ENCODE data around the gene IGFL1. TPM values are rescaled to one million over a fixed set of nuclear protein-coding genes. Genes with fewer than 3 reads are reported as not detected.
"Not testable (repeated sequence)": the region's sequence is repeated elsewhere in the genome, so short reads cannot be mapped to it uniquely, and the experiment has no call there.

Gene IGFL1
- total RNA-seq, 1 donor from 2014 or later, result not detected

DNA sequence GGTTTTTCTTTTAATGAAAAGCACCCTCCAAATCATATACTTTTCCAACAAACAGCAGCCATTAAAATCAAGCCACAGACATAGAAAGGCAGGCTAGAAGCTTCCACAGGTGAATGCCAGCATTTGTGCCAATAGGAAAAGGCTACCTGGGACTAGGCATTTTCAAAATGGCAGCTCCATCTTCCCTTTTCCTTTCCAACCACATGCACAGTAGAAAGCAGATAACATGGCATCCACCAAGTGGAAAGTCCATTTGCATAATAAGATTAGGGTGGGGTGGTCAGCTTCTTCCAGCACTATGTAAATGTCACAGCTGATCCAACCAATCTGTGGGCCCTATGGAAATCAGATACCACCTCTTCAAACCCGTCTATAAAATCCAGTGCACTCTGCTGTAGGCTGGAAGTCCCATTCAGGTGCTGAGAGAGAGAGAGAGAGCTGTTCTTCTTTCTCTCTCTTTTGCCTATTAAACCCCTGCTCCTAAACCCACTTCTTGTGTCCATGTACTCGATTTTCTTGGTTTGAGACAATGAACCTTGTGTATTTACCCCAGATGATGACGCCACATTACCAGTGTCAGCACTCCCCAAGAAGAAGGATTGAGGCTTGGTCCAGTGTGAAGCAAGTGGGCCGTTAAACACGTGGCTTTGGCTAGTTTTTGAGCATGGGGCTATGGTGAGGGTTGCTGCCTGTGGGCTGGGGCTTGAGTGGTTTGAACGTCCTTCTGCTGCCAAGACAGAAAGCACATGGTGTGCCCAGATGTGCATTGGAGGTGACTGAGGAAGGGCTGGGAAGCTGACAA is 24.2 kb upstream of the IGFL1 start:
- H3K27ac ChIP-seq, result no peak overlapping the region

GRCh38 chr19:46206176-46206575 is 23.4 kb upstream of the IGFL1 start:
- Histone ChIP-seq H3K4me3 (no peak overlapping the region), H3K9me3 (no peaks in the 10 kb centered on the region), H3K4me1 (peaks cover 5% of the 10 kb centered on the region), H3K27me3 (no peaks in the 10 kb centered on the region), H3K36me3 (no peaks in the 10 kb centered on the region), H3K27ac (no peak overlapping the region)
- TF ChIP-seq CTCF (IDR thresholded peaks at IDR 0.05), result no peak
- no peak for ATAC-seq
- intact Hi-C loops (cut with DNase I), result no loop called here
- no peak for DNase-seq

More for the DNA sequence above, 24.2 kb upstream of the IGFL1 start:
- Histone ChIP-seq H3K36me3 (no peaks in the 10 kb centered on the region), H3K27me3 (no peaks in the 10 kb centered on the region), H3K9me3 (no peaks in the 10 kb centered on the region), H3K4me1 (no peaks in the 10 kb centered on the region), H3K4me3 (no peak overlapping the region)
- no peak for TF ChIP-seq CTCF (IDR thresholded peaks at IDR 0.05)
- ATAC-seq, result no peak
- DNase-seq, result no peak
- intact Hi-C loops (cut with DNase I), result no loop called here

- no peak for TF ChIP-seq CTCF (IDR thresholded peaks at IDR 0.05)
- intact Hi-C loops (cut with DNase I), result no loop called here
- no peaks in the 10 kb centered on the region for H3K27me3 ChIP-seq
- DNase-seq (no peak), ATAC-seq (no peak)
- no peaks in the 10 kb centered on the region for H3K9me3 ChIP-seq
- H3K4me1 ChIP-seq, result peaks cover 10% of the 10 kb centered on the region
- H3K27ac ChIP-seq, result no peak overlapping the region
- no peak overlapping the region for H3K4me3 ChIP-seq
- no peaks in the 10 kb centered on the region for H3K36me3 ChIP-seq
Measured at GRCh38 chr19:46206682-46207081, 22.9 kb upstream of the IGFL1 start.

DNA sequence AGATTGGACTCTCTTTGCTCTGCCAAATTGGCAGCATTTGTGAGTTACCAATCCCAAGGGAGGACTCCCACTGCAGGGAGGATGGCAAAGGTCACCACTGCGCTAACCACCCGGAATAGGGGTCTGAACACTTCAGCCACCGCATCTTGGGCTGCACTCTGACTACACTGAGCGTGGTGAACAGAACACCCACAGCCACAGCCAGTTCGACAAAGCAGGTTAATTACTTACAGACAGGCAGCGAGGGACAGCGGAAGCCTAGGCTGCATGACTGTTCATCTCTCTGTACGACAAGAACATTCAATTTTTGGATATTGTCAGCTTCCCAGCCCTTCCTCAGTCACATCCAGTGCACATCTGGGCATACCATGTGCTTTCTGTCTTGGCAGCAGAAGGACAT is 21.7 kb upstream of the IGFL1 start:
- ATAC-seq; H3K27me3 ChIP-seq; H3K4me3 ChIP-seq; H3K27ac ChIP-seq; H3K36me3 ChIP-seq; H3K9me3 ChIP-seq; intact Hi-C loops (cut with DNase I); DNase-seq: not testable (repeated sequence)
- H3K4me1 ChIP-seq, result peaks cover 14% of the 10 kb centered on the region

DNA sequence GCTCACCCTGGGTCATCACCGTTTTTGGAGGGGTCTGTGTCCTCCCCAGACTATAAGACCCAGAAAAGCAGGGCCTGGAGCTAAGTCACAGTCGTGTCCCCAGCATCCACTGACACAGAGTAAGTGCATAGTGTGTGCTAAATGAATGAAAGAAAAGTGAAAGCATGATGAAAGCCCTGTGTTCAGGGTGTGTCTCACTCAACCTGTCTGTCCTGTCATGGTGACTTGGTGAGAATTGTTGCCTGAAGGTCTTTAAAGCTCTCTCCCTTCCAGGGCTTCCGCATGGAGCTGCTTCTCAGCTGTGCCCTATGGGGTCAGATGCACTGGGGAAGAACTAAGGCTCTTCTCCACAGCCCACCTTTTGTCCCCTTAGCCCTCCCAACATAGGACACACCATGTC is 20.5 kb upstream of the IGFL1 start:
- intact Hi-C loops (cut with DNase I), result no loop called here
- DNase-seq (no peak), ATAC-seq (no peak)
- TF ChIP-seq CTCF (IDR thresholded peaks at IDR 0.05), result no peak
- Histone ChIP-seq H3K27me3 (no peaks in the 10 kb centered on the region), H3K27ac (no peak overlapping the region), H3K4me3 (no peak overlapping the region), H3K4me1 (peaks cover 14% of the 10 kb centered on the region), H3K36me3 (no peaks in the 10 kb centered on the region), H3K9me3 (no peaks in the 10 kb centered on the region)

- H3K9me3 ChIP-seq, result no peaks in the 10 kb centered on the region
- no peaks in the 10 kb centered on the region for H3K36me3 ChIP-seq
- intact Hi-C loops (cut with DNase I), result no loop called here
- DNase-seq (no peak), ATAC-seq (no peak)
- no peaks in the 10 kb centered on the region for H3K27me3 ChIP-seq
- no peak overlapping the region for H3K27ac ChIP-seq
- no peak for TF ChIP-seq CTCF (IDR thresholded peaks at IDR 0.05)
- peaks cover 14% of the 10 kb centered on the region for H3K4me1 ChIP-seq
- no peak overlapping the region for H3K4me3 ChIP-seq
Measured at GRCh38 chr19:46209472-46209871, 20.1 kb upstream of the IGFL1 start.
